OCI-LY7 (cell line): Measurements from ENCODE around the gene FALEC. TPM values are rescaled to one million over a fixed set of nuclear protein-coding genes. Genes with fewer than 3 reads are reported as not detected.

ENCODE experiments used
- BruUV-seq: library from RNA; stranded (reverse); fragments of 400-500 nt; replicated peaks from 2 replicates; lab custom pipeline; 2021; lab: Mats Ljungman, UMichigan
- CTCF ChIA-PET: fragments of 300-600 bp; sonication (Branson Sonifier 250); formaldehyde crosslinking; loops from one replicate; lab custom pipeline; 2022; ENCODE audit warnings: antibody characterized with exemption; ENCODE audit not compliant: unreplicated experiment; lab: Charles Lee
- POLR2A ChIA-PET: fragments of 300-600 bp; sonication (Branson Sonifier 250); formaldehyde crosslinking; loops from one replicate; lab custom pipeline; 2022; ENCODE audit warnings: antibody characterized with exemption; lab: Charles Lee
- DNase-seq: peaks from one replicate; pipeline ENCODE4 v3.0.0-alpha.2; 2015; ENCODE audit warnings: low spot score
- H2AFZ ChIP-seq: fragments of 200-600 bp; sonication (generic), shearing (Covaris generic); 2 replicates; pipeline ENCODE4 v1.6.1; 2014; ENCODE audit warnings: mild to moderate bottlenecking, antibody characterized with exemption, low read length, moderate library complexity
- H3K27ac ChIP-seq: fragments of 200-600 bp; sonication (generic); 2 replicates; pipeline ENCODE4 v1.5.1; 2014; ENCODE audit warnings: mixed run types, low read depth, mild to moderate bottlenecking, moderate library complexity, low read length, inconsistent platforms; ENCODE audit not compliant: poor library complexity, severe bottlenecking
- H3K36me3 ChIP-seq: fragments of 200-600 bp; sonication (generic); 2 replicates; pipeline ENCODE4 v1.6.1; 2014; ENCODE audit warnings: mild to moderate bottlenecking, antibody characterized with exemption, low read length, moderate library complexity, mixed read lengths; ENCODE audit not compliant: insufficient read depth
- H3K4me1 ChIP-seq: fragments of 200-600 bp; sonication (generic); 2 replicates; pipeline ENCODE4 v1.5.1; 2014; ENCODE audit warnings: mild to moderate bottlenecking, low read length; ENCODE audit not compliant: insufficient read depth, poor library complexity, severe bottlenecking
- H3K4me2 ChIP-seq: fragments of 200-600 bp; sonication (generic); 2 replicates; pipeline ENCODE4 v1.6.1; 2014; ENCODE audit warnings: mild to moderate bottlenecking, low read length
- H3K4me3 ChIP-seq: fragments of 200-600 bp; sonication (generic); 2 replicates; pipeline ENCODE4 v1.5.1; 2014; ENCODE audit warnings: mild to moderate bottlenecking, low read depth, low read length; ENCODE audit not compliant: poor library complexity, severe bottlenecking
- H3K79me2 ChIP-seq: fragments of 200-600 bp; sonication (generic); 2 replicates; pipeline ENCODE4 v1.6.1; 2016; ENCODE audit warnings: low read depth, mild to moderate bottlenecking, low read length, moderate library complexity, mixed read lengths; ENCODE audit not compliant: insufficient read depth
- H3K9me2 ChIP-seq: fragments of 200-600 bp; sonication (generic); 2 replicates; pipeline ENCODE4 v1.6.1; 2016; ENCODE audit warnings: mild to moderate bottlenecking, low read length, mixed read lengths; ENCODE audit not compliant: insufficient read depth
- H3K9me3 ChIP-seq: fragments of 200-600 bp; sonication (generic); 2 replicates; pipeline ENCODE4 v1.6.1; 2014; ENCODE audit warnings: mild to moderate bottlenecking, mixed run types, low read length, mixed read lengths
- H4K20me1 ChIP-seq: fragments of 200-600 bp; sonication (generic); 2 replicates; pipeline ENCODE4 v1.6.1; 2014; ENCODE audit warnings: mild to moderate bottlenecking, antibody characterized with exemption, low read length, moderate library complexity, mixed read lengths; ENCODE audit not compliant: insufficient read depth
- CTCF ChIP-seq: fragments of 200-600 bp; sonication (generic); conservative IDR thresholded peaks from 2 replicates; pipeline ENCODE4 v1.5.1; 2014; ENCODE audit warnings: mild to moderate bottlenecking, antibody characterized with exemption, low read length, moderate library complexity, mixed read lengths
- EZH2phosphoT487 ChIP-seq: fragments of 200-600 bp; sonication (generic); IDR thresholded peaks from 2 replicates; pipeline ENCODE4 v1.6.1; 2018; ENCODE audit warnings: low read depth, borderline replicate concordance, mild to moderate bottlenecking, mixed run types, antibody characterized with exemption, low read length, moderate library complexity, mixed read lengths
- intact Hi-C: fragments of 100-400 bp; cut with micrococcal nuclease; formaldehyde crosslinking; loops from one replicate; pipeline ENCODE4 v1.10.0; 2022; ENCODE audit not compliant: unreplicated experiment
- total RNA-seq, 2 experiments: library from RNA; depleted of rRNA in 1 of 2; stranded (reverse); fragments of >200 nt in 1 of 2; shearing (Covaris generic) in 1 of 2; gene quantifications; 2 replicates each; pipeline ENCODE4 v1.2.3, GENCODE V29; 2014 to 2022

FALEC gene
- total RNA-seq, 2 experiments from 2014 or later = 0.47 to 1.9 TPM

- ChIA-PET POLR2A (interaction anchor here (0.5 to 1.8 kb wide), 4 partner anchors 29 to 125 kb away, joined by 3 to 8 read pairs (median 4); partner anchors contain the start of gene FALEC), CTCF (no interaction called here)
- Histone ChIP-seq H2AFZ (peak within 1 kb of the TSS; percentile 81), H3K9me2 (no peaks in the 10 kb centered on the region), H3K4me3 (peak within 1 kb of the TSS; percentile 89), H4K20me1 (no peaks in the 10 kb centered on the region), H3K36me3 (peaks cover 29% of the 10 kb centered on the region), H3K4me2 (peak within 1 kb of the TSS; percentile 97), H3K4me1 (peaks cover 18% of the 10 kb centered on the region), H3K27ac (peak within 1 kb of the TSS; percentile 50), H3K9me3 (no peaks in the 10 kb centered on the region), H3K79me2 (peaks cover 18% of the 10 kb centered on the region; the same call in 1 of the 2 replicates)
- DNase-seq = peak; percentile 99
- BruUV-seq = no TSS peak
- TF ChIP-seq EZH2phosphoT487 = no peak
- TF ChIP-seq CTCF = no peak
- intact Hi-C loops = loop anchor here (10.0 kb wide), 1 partner anchor 138 kb away; the partner anchor contains the start of gene ENSA
Observed at GRCh38 chr1:150486966-150487762, 28.4 kb upstream of the FALEC start, which contains the start of gene TARS2. TARS2 (plus strand) TSS chr1:150487419; CDS start chr1:150487451, 32 bp downstream.

DNA sequence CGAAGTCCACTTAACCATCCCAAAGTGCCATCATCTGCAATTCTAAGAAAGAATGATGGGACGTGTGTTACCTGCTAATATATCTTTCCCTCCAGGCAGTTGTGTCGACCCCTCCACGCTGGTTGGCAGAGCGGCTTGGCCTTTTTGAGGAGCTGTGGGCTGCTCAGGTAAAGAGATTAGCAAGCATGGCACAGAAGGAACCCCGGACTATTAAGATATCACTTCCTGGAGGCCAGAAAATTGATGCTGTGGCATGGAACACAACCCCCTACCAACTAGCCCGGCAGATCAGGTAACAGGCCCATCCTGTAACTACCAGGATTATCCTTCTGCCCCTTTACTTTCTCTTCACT is 27.8 kb upstream of the FALEC start:
- Histone ChIP-seq H3K79me2 (peaks cover 18% of the 10 kb centered on the region; the same call in 1 of the 2 replicates), H3K36me3 (peaks cover 34% of the 10 kb centered on the region), H3K4me3 (peak overlapping the region; percentile 89), H4K20me1 (no peaks in the 10 kb centered on the region), H3K4me2 (peak overlapping the region; percentile 97), H3K4me1 (peaks cover 18% of the 10 kb centered on the region), H3K9me3 (no peaks in the 10 kb centered on the region), H2AFZ (peak overlapping the region; percentile 81; the same call in 1 of the 2 replicates), H3K9me2 (no peaks in the 10 kb centered on the region), H3K27ac (peak overlapping the region; percentile 40)
- TF ChIP-seq EZH2phosphoT487 (no peak), CTCF (no peak)
- CTCF ChIA-PET = no interaction called here
- no peak for DNase-seq
- POLR2A ChIA-PET = interaction anchor here (0.5 to 1.2 kb wide), 4 partner anchors 27 to 124 kb away, joined by 3 to 6 read pairs (median 4); partner anchors contain the start of gene FALEC
- intact Hi-C loops = loop anchor here (10.0 kb wide), 1 partner anchor 137 kb away; the partner anchor contains the start of gene ENSA
- BruUV-seq = TSS peak; percentile 84
